HG03521 (cell line): ENCODE results near the gene TSPAN18.

Experiments used
- ATAC-seq: cut with Tn5 transposase; IDR thresholded peaks from one replicate; pipeline ENCODE4 v1.9.1; 2021; ENCODE audit warnings: mild to moderate bottlenecking, moderate library complexity; ENCODE audit not compliant: unreplicated experiment

TSPAN18 gene

DNA sequence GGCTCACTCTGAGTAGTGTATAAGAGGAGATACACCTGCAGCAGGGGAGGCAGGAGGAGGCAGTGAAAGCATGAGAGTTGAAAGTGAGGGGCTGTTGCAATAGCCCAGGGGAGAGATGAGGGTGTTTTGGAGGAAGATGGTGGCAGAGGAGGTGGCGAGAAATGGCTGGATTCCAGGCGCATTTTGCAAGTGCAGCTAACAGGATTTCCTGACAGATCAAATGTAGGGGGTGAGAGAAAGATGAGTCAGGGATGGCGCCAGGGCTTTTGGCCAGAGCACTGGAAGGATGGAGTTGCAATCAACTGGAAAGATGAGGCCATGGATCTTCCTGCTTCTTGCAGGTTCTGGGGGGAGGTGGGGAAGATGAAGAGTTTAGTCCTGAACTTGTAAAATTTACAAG is 16.8 kb upstream of the TSPAN18 start:
- ATAC-seq, result no peak

DNA sequence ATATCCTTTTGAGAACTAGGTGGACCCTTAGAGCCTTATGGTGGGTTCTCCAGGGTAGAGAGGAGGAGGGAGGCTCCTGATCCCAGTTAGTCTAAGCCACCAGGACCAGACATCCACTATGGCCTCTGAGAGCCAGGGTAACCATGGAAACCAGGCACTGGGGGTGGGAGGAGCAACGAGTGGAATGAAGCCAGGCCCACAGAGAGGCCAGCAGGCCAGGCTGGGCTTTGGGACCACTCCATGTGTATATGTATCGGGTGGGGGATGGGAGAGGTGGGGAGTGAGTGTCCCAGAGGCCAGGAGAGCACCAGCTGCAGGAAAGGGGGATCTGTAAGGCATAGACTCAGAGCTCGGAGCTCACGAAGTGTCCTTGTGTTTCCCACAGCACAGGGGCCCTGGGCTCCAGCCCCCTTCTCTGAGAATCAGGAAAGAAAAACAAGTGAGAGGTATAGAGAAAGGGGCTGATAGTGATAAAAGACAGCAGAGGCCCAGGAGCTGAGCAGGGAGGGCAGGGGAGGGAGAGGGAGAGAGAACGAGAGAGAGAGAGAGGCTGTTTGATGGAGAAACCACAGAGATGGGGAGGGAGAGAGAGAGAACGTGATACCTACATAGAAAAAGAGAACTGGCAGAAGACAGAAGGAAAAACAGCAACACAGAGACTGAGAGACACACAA is 15.5 kb upstream of the TSPAN18 start:
- ATAC-seq, result no peak

DNA sequence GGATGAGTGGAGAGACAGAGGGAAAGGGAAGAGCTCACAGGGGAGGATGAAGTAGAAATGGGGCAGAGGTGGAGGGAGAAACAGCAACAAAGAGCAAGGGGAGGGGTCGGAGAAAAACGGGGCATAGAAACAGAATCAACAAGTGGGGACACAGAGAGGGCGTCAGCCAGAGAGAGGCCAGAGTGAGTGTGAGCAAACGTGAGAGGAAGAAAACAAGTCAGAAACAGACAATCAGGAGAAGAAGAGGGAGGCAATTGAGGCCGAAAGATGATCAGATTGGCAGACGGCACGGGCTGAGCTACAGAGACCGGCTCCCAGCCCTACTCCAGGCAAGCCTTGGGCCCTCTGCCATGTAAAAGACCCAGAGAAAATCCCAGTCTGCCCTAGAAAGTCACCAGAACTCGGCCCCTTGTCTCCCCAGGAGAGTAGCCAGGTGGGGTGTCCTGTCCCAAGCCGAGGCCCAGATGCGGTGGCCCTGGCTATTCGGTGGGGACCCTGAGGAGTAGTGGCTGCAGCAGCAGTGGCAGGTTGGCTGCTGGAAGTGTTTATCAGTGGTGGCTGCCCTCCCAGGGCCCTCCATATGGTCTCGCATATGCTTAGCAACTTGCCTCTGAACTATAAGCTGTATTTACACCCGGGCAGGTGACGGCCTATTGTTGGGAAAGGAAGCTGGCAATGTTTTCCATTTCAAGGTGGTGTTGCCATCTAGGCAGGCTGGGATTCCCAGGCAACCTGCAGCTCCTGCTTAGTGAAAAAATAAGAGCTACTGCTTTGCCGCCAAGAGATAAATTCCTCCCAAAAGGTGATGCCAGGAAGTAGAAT is 14.8 kb upstream of the TSPAN18 start:
- no peak for ATAC-seq

DNA sequence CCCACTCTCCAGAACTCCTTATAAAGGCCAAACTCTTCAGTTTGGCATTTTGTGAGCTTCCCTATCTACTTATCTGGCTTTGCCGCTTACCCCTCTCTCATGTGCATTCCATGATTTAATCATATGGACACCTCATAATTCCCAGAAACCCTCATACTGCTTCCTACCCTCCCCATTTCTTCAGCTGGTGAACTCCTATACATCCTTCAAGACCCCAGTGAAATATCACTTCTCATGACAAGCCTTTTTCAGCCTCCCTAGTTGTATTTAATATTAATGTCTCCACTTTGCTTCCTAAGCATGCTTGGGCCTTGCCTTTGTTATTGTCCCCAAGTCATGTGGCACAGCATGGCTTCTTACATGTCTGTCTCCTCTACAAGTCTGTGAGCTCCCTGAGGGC is 13.7 kb upstream of the TSPAN18 start:
- no peak for ATAC-seq

DNA sequence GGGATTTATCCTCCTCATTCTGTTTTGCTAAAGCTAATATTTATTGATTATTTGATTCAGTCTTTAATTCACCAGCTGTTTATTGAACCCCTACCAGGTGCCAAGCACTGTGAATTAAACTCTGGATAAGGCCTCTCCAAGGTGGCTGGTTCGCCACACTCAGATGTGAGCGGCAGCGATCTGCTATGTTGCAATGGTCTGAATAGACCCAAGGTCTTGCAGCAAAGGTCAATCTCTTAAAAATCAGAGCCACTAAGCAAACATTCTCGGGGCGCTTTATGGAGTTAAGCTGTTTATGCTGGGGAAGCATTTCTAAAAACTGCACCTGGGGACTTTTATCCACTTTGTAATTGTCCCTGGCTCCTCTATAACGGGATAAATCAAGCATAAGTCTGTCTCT is 10.5 kb upstream of the TSPAN18 start:
- no peak for ATAC-seq

DNA sequence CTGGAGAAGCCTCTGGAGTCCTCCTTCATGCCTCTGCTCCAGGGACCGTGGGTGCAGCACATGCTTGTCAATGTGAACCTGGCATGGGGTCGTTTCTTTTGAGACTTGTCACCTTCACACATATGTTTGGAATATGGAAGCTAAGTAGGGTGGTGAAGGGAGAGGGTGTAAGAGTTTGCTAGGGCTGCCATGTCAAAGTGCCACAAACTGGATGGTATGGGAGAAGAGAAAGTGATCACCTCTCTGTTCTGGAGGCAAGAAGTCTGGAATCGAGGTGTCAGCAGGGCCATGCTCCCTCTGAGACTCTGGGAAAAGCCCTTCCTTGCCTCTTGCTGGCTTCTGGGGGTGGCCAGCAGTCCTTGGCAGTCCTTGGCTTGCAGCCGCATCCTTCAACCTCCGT is 8.7 kb upstream of the TSPAN18 start:
- no peak for ATAC-seq

DNA sequence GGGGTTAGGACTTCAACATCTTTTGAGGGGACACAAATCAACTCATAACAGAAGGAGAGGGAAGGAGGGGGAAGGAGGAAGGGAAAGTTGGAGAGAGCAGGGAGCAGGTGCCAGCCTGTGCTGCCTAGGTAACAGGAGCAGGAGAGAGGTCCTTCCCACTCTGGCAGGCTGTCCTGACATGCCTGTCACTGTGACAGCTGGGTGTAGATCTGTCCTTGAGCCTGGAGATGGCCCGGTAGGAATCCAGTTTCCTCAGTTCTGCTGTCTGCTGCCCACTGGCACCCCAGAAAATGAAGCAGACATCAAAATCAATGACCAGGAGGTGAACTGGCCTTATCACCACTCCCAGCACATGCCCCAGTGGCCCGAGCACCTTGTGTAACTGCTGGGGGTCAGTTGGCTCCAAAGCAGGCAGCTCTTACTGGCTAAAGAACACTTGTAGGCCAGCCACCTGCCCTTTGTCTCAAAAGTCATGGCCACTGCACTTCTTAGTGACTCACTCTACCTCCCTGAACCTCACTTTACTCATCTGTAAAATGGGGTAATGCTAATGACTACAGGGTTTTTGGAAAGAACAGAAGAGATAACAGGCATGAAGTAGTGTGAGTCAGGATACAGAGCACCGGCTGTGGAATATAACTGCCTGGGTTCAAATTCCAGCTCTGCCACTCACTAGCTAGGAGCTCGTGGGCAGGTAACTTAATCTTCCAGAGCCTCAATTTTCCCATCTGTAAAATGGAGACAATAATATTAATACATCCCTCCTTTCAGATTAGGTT is 8.0 kb upstream of the TSPAN18 start:
- ATAC-seq, result no peak

DNA sequence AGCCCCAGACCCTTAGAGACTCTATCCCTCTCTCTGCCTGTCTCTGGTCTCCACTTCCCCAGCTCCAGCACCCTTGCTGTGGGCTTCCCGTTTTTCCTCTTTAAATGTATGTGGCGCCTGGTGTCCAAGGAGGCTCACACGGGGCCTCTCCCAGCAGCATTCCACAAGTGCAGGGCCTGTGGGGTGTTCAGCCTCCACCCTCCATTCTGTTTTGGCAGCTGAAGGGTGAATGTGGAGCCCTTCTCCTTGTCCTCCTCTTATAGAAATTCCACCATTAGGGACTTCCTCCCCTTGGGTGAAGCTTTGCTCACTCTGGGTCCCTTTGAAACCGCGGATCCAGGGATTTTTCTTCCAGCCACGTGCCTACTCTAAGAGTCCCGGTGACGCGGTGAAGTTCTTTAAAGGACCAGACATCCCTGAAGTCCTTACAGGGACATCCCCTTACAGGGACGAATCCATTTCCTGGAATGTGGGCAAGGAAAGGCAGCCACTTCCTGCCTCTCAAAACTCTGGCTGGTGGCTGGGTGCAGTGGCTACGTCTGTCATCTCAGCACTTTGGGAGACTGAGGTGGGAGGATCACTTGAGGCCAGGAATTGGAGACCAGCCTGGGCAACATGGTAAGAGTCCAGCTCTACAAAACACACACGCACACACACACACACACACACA is 1.6 kb upstream of the TSPAN18 start:
- ATAC-seq, result no peak

DNA sequence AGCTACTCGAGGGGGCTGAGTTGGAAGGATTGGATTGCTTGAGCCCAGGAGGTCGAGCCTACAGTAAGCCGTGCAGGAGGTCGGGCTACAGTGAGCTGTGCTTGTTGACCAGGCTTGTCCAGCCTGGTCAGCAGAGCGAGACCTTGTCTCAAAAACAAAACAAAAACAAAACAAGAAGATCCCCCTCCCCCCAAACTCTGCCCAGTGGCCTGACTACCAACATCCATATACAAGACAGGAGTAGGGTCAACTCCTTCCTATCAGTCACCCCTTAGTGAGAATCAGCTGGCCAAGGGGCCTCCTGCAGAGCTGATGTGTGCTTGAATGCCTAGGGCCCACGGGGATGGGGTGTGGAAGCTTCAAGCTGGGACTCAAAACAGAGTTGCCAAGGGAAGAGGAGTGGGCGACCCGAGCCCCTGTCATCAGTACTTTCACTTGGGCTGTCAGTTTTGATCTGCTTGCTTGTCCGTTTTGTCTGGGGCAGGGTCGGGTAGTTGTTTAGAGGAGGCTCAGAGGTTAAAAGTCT is 942 bp upstream of the TSPAN18 start:
- no peak for ATAC-seq

DNA sequence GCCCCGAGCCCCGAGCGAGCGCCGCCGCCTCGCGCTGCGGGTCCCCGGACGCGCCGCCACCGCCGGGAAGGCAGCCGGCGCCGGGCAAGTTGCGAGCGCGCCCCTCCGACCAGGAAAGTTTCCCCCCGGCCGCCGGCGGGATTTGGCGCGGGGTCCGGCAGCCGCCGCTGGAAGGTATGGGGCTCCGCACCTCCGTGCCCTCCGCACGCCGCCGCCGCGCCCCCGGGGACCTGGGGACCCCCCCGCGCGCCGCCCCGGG is 281 bp downstream of the TSPAN18 start:
- no peak for ATAC-seq

DNA sequence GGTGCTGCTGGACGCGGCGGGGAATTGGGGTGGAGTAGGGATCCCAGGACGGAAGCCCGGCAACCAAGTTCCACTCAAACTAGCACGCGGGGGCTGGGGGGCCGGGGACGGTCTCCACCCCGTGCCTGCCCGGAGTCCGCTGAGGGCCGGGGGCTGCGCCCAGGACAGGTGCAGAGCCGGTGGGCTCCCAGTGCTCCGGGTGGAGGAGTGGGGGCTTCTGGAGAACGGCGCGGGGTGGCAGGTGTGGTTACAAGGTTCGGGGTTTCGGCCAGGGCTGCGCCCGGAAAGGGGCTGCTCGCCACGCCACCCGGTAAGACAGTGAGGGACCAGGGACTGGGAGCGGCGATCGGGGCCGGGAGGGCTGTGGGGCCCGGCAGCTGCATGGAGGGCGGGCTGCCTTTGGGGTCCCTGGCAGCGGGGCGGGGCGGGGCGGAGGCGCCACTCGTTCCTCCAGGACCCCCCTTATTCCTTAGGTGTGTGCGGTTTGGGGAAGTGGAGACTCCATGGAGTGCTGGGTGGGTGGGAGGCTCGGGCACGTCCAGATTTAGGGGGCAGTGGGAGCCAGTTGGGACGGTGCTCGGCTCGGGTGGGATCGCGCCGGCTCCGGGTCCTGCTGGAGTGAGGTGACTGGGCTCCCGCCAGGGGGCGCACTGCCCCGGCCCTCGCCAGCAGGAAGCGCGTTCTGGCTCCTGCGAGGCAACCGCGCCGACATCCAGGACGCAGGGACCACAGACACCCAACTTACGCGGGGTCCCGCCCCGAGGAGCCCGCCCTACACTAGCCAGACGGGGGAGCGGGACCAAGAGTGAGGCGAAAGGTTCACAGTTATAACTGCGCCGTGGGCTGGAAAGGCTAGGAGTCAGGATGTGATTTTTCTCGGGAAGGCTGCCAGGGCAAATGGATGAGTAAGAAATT is 868 bp downstream of the TSPAN18 start:
- peak; percentile 57 for ATAC-seq

DNA sequence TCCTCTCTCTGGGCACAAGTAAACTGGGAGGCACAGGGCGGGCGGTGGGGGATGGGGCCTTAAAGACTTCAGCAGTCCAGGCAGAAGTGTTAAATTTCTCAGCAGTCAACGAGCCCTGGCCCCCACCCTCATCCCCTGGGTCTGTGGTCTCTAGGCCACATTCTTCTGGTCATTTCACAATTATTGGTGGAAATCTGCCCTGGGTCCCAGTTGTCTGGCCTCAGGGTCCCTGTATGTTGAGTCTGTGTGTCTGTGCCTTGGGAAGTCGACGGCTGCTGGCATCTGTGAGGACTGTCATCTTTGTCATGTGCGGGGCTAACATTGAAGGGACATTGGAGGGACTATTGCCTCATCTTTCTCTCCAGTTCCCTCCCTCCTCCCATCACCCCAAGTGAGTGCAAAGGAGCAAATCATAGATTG is 1.7 kb downstream of the TSPAN18 start:
- no peak for ATAC-seq

DNA sequence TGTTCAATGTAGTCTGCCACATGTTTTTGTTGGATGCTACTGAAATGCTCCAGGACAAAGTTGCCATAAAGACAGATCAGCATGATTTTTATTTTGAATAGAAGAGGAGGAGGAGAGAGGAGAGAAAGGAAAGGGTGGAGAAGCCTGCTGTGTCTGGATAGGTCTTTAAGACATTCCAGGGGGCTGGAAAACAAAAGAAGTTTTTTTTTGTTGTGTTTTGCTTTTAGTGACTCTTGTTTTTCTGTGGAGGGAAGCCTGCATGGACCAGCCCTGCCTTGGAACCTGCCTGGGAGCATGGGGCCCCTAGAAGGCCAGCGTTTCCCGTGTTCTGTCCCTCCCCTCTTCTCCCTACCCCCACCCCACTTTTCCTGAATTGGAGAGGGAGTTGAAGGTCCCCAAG is 2.3 kb downstream of the TSPAN18 start:
- ATAC-seq, result no peak

DNA sequence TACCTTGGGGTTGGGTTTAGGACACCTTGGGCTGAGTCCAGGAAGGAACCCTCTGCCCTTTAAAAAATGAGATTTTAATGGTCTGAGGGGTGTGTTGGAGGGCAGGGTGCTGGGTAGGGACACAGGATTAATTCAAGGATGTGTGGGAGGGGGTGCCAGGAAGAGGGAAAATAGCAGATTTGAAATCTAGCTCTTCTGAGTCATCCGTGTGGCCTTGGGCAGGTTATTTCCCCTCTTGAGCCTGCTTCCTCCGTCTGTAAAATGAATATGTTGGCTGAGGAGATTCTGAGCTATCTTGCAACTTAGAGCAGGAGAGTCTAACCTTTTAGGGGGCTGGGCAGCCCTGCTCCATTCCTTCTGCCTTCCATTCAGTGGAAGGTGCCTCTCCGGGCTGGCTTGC is 3.0 kb downstream of the TSPAN18 start:
- no peak for ATAC-seq

DNA sequence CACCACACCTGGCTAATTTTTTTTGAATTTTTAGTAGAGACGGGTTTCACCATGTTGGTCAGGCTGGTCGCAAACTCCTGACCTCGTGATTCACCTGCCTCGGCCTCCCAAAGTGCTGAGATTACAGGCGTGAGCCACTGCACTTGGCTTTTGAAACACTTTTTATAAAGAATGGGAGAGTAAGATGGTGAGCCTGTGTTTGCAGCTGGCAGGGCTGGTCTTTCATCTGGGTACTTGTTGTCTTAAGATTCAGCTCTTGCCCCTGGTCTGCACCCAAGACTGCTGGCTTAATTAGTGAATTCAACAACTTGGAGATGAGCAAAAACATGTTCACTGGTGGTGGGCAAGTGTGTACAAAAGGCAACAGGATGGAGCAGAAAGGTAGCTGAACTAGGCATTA is 4.0 kb downstream of the TSPAN18 start:
- ATAC-seq, result no peak

DNA sequence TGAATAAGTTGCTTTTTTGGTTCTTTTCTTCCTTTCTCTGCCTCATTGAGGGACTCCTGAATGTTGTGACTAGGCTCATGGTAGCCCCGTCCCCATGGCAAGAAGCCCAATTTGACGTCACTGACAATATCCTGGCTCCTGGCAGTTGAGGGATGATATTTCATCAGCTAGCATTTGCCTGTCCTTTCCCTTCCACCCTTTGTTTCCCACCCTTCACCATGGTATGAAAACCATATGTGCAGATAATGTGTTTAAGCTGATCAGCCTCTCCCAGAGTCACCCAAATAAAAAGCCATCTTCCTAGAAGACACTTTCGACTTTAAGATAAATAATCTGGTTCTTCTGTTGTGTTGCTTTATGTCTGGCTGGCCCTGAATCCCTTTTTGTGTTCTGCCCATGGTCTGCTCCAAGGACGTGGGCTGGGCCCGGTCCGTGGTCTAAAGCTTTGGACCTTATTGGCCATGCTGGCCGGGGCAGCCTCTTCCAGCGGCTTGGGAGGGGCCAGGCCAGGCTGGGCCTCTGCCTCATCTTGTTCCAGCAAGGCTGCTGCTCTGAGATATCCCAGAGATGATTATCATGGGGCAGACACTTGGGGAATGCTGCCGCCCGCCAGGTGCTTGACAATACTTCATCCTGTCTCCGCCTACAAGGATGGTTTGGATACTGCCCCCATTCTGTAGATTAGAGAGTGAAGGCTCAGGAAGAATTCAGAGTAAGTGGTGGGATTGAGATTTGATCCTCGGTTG is 5.1 kb downstream of the TSPAN18 start:
- ATAC-seq, result no peak

DNA sequence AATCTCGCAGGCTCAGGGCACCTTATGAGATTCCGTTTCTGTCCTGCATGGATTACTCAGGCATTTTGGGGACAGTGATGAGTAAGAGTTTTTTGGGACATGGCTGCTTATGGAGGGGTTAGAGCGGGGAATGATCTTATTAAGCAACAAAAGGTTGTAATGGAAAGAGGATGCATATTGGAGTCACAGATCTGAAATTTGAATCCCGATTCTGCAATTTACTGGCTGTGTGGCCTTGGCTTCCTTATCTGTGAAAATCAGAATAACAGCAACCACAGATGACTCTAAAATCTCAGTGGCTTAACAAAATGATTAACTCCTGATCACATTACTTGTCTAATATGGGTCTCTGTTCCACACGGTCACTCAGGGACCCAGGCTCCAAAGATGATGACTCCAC is 5.8 kb downstream of the TSPAN18 start:
- no peak for ATAC-seq

DNA sequence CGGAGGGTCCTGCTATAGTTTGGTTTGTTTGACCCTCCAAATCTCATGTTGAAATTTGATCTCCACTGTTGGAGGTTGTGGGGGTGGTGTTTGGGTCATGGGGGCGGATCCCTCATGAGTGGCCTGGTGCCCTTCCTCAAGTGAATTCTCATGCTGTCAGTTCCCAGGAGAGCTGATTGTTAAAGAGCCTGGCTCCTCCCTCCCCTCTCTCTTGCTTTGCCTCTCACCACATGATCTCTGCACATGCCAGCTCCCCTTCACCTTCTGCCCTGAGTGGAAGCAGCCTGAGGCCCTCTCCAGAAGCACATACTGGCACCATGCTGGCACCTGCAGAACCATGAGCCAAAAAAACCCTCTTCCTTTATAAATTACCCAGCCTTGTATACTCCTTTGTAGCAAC is 7.1 kb downstream of the TSPAN18 start:
- no peak for ATAC-seq

DNA sequence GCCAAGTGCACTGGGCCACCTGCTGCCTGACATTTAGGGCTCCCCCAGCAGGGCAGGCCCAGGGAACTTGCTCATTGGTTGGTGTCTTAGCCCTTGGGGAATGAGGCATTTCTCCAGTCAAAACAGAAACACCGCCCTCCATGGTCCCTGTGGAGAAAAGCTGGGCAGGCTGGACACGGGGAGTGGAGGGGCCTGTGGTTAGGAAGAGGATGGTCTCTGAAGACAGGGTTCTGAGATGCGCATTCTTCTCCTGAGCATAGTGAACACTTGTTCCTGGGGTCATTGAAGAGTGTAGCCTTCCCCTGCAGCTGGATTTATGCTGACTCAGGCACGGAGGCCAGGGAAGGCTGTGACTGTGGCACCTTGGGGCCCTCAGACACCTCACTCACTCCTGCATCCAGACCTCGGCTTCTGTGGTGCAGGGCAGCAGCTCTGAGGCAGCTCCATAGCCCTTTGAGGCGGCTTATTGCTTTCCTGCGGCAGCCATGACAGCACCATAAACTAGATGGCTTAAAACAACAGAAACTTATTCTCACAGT is 8.2 kb downstream of the TSPAN18 start:
- no peak for ATAC-seq
